Stimulated activated effector memory CD8-positive, alpha-beta T cell treated with anti-CD3 and anti-CD28 coated beads, Interleukin-12 subunit alpha, Interleukin-12 subunit beta, amount 100 ng/mL, for 72 hours (primary cell): Measurements from ENCODE around the gene IQCH.

Experiments
- ATAC-seq: fragments of 150-1000 bp; cut with Tn5 transposase; 2 replicates; pipeline ENCODE4 v1.10.0; 2021
- DNase-seq, 2 donors: peaks; one replicate each; pipeline ENCODE4 v3.0.0; 2021 to 2022; ENCODE audit warnings: low spot score in 2 of 2
- H3K27ac Mint-ChIP-seq: one replicate; pipeline ENCODE4 v1.8.0; 2022; ENCODE audit warnings: mild to moderate bottlenecking, mixed read lengths
- H3K36me3 Mint-ChIP-seq: one replicate; pipeline ENCODE4 v1.8.0; 2022; ENCODE audit warnings: mild to moderate bottlenecking, mixed read lengths
- H3K4me1 Mint-ChIP-seq: one replicate; pipeline ENCODE4 v1.8.0; 2022; ENCODE audit warnings: mixed read lengths
- H3K4me3 Mint-ChIP-seq: one replicate; pipeline ENCODE4 v1.8.0; 2022; ENCODE audit warnings: mild to moderate bottlenecking, mixed read lengths
- H3K9me3 Mint-ChIP-seq: one replicate; pipeline ENCODE4 v1.8.0; 2022; ENCODE audit warnings: mixed read lengths

Gene IQCH

GRCh38 chr15:67542420-67543347 lies 288.1 kb downstream of the IQCH start, which contains the start of gene MAP2K5:
TSS of gene MAP2K5 (plus strand) at chr15:67542703. CDS start at chr15:67543336, 633 bp downstream.
- ATAC-seq (peak; percentile 69), DNase-seq (peak; percentile 67 to 82)
- Mint-ChIP-seq H3K4me3 (peak within 1 kb of the TSS; percentile 87), H3K27ac (peak within 1 kb of the TSS; percentile 89), H3K4me1 (peaks cover 52% of the 10 kb centered on the region), H3K9me3 (no peaks in the 10 kb centered on the region), H3K36me3 (peaks cover 20% of the 10 kb centered on the region)

- DNase-seq (no peak), ATAC-seq (no peak)
- H3K27ac Mint-ChIP-seq = peak overlapping the region; percentile 89
- no peaks in the 10 kb centered on the region for H3K9me3 Mint-ChIP-seq
- H3K36me3 Mint-ChIP-seq = peaks cover 20% of the 10 kb centered on the region
- H3K4me3 Mint-ChIP-seq = peak overlapping the region; percentile 87
- H3K4me1 Mint-ChIP-seq = peaks cover 56% of the 10 kb centered on the region
Measured at GRCh38 chr15:67543348-67543718, 288.7 kb downstream of the IQCH start.

- Mint-ChIP-seq H3K4me1 (peaks cover 48% of the 10 kb centered on the region), H3K4me3 (no peak overlapping the region), H3K36me3 (peaks cover 20% of the 10 kb centered on the region), H3K9me3 (no peaks in the 10 kb centered on the region), H3K27ac (no peak overlapping the region)
- ATAC-seq (no peak), DNase-seq (no peak)
Measured at GRCh38 chr15:67544475-67544874, 289.9 kb downstream of the IQCH start.

- ATAC-seq (no peak), DNase-seq (no peak)
- Mint-ChIP-seq H3K4me1 (peaks cover 43% of the 10 kb centered on the region), H3K36me3 (peaks cover 28% of the 10 kb centered on the region), H3K9me3 (no peaks in the 10 kb centered on the region), H3K27ac (peak overlapping the region; percentile 32), H3K4me3 (no peak overlapping the region)
Measured at GRCh38 chr15:67545864-67546263, 291.3 kb downstream of the IQCH start.

GRCh38 chr15:67547064-67547463 lies 292.5 kb downstream of the IQCH start:
- Mint-ChIP-seq H3K27ac (peak overlapping the region; percentile 32), H3K4me3 (no peak overlapping the region), H3K36me3 (peaks cover 36% of the 10 kb centered on the region), H3K9me3 (no peaks in the 10 kb centered on the region), H3K4me1 (peaks cover 35% of the 10 kb centered on the region)
- ATAC-seq (no peak), DNase-seq (no peak)

- no peak for DNase-seq
- Mint-ChIP-seq H3K4me1 (peaks cover 33% of the 10 kb centered on the region), H3K27ac (peak overlapping the region; percentile 13), H3K4me3 (no peak overlapping the region), H3K36me3 (peaks cover 35% of the 10 kb centered on the region), H3K9me3 (no peaks in the 10 kb centered on the region)
- ATAC-seq = no peak
Measured at GRCh38 chr15:67547836-67548235, 293.2 kb downstream of the IQCH start.

GRCh38 chr15:67548236-67548852 lies 293.8 kb downstream of the IQCH start:
- H3K4me3 Mint-ChIP-seq = no peak overlapping the region
- H3K9me3 Mint-ChIP-seq = no peaks in the 10 kb centered on the region
- ATAC-seq (no peak), DNase-seq (no peak)
- H3K4me1 Mint-ChIP-seq = peaks cover 28% of the 10 kb centered on the region
- H3K27ac Mint-ChIP-seq = peak overlapping the region; percentile 13
- peaks cover 31% of the 10 kb centered on the region for H3K36me3 Mint-ChIP-seq

GRCh38 chr15:67548862-67549651 lies 294.5 kb downstream of the IQCH start:
- DNase-seq (no peak), ATAC-seq (no peak)
- Mint-ChIP-seq H3K27ac (no peak overlapping the region), H3K4me3 (no peak overlapping the region), H3K4me1 (peaks cover 22% of the 10 kb centered on the region), H3K9me3 (no peaks in the 10 kb centered on the region), H3K36me3 (peaks cover 31% of the 10 kb centered on the region)

- no peak overlapping the region for H3K4me3 Mint-ChIP-seq
- DNase-seq (no peak), ATAC-seq (no peak)
- H3K27ac Mint-ChIP-seq = no peak overlapping the region
- peaks cover 31% of the 10 kb centered on the region for H3K36me3 Mint-ChIP-seq
- peaks cover 16% of the 10 kb centered on the region for H3K4me1 Mint-ChIP-seq
- H3K9me3 Mint-ChIP-seq = no peaks in the 10 kb centered on the region
Measured at GRCh38 chr15:67549736-67550135, 295.1 kb downstream of the IQCH start.

- no peak overlapping the region for H3K27ac Mint-ChIP-seq
Measured at GRCh38 chr15:67550522-67550921, 295.9 kb downstream of the IQCH start.

GRCh38 chr15:67551207-67551743 lies 296.7 kb downstream of the IQCH start:
- Mint-ChIP-seq H3K36me3 (peaks cover 29% of the 10 kb centered on the region), H3K4me1 (peaks cover 12% of the 10 kb centered on the region), H3K27ac (no peak overlapping the region), H3K9me3 (no peaks in the 10 kb centered on the region), H3K4me3 (no peak overlapping the region)
- ATAC-seq (no peak), DNase-seq (no peak)

More at GRCh38 chr15:67550522-67550921, 295.9 kb downstream of the IQCH start:
- DNase-seq (no peak), ATAC-seq (peak; percentile 65)
- Mint-ChIP-seq H3K9me3 (no peaks in the 10 kb centered on the region), H3K4me1 (peaks cover 13% of the 10 kb centered on the region), H3K36me3 (peaks cover 31% of the 10 kb centered on the region), H3K4me3 (no peak overlapping the region)
